ENCODE results near the gene BRD4.

DNA sequence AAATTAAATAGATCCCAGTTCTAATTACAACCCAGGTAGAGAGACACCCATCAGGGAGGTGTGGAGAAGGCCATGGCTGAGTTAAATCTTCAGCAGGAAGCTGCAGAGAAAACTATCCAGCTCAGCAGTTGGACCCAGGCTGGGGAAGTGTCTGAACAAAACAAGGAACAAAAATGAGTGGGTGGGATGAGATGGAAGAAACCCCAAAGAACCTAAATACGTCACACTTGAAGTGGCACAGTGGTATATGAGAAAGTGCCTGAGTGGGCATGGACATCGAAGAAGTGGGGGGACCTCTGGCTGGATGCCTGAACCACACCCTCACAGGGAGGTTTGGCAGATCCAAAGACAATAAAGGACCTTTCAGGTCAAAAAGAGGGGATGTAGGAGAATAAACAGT is 96.6 kb downstream of the BRD4 start:
- TF ChIP-seq POLR2AphosphoS5 (IDR thresholded peaks at IDR 0.05) (no peak), TAF1 (IDR thresholded peaks at IDR 0.05; ENCODE audit: low read depth) (no peak), EP300 (conservative IDR thresholded peaks at IDR 0.05; ENCODE audit: poor library complexity, severe bottlenecking) (no peak), EZH2 (IDR thresholded peaks at IDR 0.05; ENCODE audit: borderline replicate concordance, insufficient read depth, low read length, poor library complexity, severe bottlenecking) (no peak), SMC3 (conservative IDR thresholded peaks at IDR 0.05; ENCODE audit: poor library complexity) (no peak), RAD21 (conservative IDR thresholded peaks at IDR 0.05) (no peak)
- TF ChIP-seq, protein P1, sequence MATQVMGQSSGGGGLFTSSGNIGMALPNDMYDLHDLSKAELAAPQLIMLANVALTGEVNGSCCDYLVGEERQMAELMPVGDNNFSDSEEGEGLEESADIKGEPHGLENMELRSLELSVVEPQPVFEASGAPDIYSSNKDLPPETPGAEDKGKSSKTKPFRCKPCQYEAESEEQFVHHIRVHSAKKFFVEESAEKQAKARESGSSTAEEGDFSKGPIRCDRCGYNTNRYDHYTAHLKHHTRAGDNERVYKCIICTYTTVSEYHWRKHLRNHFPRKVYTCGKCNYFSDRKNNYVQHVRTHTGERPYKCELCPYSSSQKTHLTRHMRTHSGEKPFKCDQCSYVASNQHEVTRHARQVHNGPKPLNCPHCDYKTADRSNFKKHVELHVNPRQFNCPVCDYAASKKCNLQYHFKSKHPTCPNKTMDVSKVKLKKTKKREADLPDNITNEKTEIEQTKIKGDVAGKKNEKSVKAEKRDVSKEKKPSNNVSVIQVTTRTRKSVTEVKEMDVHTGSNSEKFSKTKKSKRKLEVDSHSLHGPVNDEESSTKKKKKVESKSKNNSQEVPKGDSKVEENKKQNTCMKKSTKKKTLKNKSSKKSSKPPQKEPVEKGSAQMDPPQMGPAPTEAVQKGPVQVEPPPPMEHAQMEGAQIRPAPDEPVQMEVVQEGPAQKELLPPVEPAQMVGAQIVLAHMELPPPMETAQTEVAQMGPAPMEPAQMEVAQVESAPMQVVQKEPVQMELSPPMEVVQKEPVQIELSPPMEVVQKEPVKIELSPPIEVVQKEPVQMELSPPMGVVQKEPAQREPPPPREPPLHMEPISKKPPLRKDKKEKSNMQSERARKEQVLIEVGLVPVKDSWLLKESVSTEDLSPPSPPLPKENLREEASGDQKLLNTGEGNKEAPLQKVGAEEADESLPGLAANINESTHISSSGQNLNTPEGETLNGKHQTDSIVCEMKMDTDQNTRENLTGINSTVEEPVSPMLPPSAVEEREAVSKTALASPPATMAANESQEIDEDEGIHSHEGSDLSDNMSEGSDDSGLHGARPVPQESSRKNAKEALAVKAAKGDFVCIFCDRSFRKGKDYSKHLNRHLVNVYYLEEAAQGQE (IDR thresholded peaks at IDR 0.05; ENCODE audit: borderline replicate concordance), result no peak
- TF ChIP-seq, protein P2, sequence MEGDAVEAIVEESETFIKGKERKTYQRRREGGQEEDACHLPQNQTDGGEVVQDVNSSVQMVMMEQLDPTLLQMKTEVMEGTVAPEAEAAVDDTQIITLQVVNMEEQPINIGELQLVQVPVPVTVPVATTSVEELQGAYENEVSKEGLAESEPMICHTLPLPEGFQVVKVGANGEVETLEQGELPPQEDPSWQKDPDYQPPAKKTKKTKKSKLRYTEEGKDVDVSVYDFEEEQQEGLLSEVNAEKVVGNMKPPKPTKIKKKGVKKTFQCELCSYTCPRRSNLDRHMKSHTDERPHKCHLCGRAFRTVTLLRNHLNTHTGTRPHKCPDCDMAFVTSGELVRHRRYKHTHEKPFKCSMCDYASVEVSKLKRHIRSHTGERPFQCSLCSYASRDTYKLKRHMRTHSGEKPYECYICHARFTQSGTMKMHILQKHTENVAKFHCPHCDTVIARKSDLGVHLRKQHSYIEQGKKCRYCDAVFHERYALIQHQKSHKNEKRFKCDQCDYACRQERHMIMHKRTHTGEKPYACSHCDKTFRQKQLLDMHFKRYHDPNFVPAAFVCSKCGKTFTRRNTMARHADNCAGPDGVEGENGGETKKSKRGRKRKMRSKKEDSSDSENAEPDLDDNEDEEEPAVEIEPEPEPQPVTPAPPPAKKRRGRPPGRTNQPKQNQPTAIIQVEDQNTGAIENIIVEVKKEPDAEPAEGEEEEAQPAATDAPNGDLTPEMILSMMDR (IDR thresholded peaks at IDR 0.05; ENCODE audit: poor library complexity, severe bottlenecking), result no peak

All from neural cell (in vitro differentiated cells).